Gastrocnemius medialis (tissue), 4 donors: Measurements from ENCODE around the gene SS18L1. TPM values are rescaled to one million over a fixed set of nuclear protein-coding genes. Genes with fewer than 3 reads are reported as not detected.

Experiments used
- ATAC-seq, 2 donors: fragments of 150-250 bp; one replicate each; pipeline ENCODE4 v1.9.1; 2016
- DNase-seq, 2 donors: peaks; one replicate each; pipeline ENCODE4 v3.0.0-alpha.2; 2019
- H3K27ac ChIP-seq, 4 donors: fragments of 200-600 bp; sonication (generic); 1 replicate in 1 of 4; 2 replicates in 3 of 4; pipeline ENCODE4 v1.5.1; 2016 to 2018; ENCODE audit warnings: mild to moderate bottlenecking in 2 of 4, moderate library complexity in 1 of 4
- H3K27me3 ChIP-seq, 3 donors: fragments of 200-600 bp; sonication (generic) in 2 of 3; 1 replicate in 1 of 3; 2 replicates in 2 of 3; pipeline versions ENCODE4 v1.5.1 to v1.6.0; 2016 to 2019; ENCODE audit warnings: mild to moderate bottlenecking in 1 of 3, moderate library complexity in 1 of 3
- H3K36me3 ChIP-seq, 2 donors: fragments of 200-600 bp; sonication (generic) in 1 of 2; one replicate each; pipeline ENCODE4 v1.5.1; 2017 to 2018
- H3K4me1 ChIP-seq, 2 donors: fragments of 200-600 bp; sonication (generic) in 1 of 2; one replicate each; pipeline ENCODE4 v1.5.1; 2016 to 2017; ENCODE audit warnings: mild to moderate bottlenecking in 2 of 2
- H3K4me3 ChIP-seq, 4 donors: fragments of 200-600 bp; sonication (generic) in 3 of 4; 1 replicate in 1 of 4; 2 replicates in 3 of 4; pipeline ENCODE4 v1.5.1; 2016 to 2019; ENCODE audit warnings: mild to moderate bottlenecking in 2 of 4
- H3K9me3 ChIP-seq, 3 donors: fragments of 200-600 bp; sonication (generic) in 2 of 3; 1 replicate in 1 of 3; 2 replicates in 2 of 3; pipeline ENCODE4 v1.5.1; 2016 to 2019
- POLR2A ChIP-seq, 2 donors: fragments of 450-650 bp; IDR thresholded peaks; one replicate each; pipeline ENCODE4 v1.6.1; 2017; ENCODE audit warnings: antibody characterized with exemption in 2 of 2, mild to moderate bottlenecking in 2 of 2, moderate library complexity in 2 of 2
- in situ Hi-C, 4 donors: fragments of 200-750 bp; cut with MboI; loops; one replicate each; pipeline versions ENCODE4 v1.15.0 to v1.8.0; 2017; ENCODE audit warnings: low sequenced_read_pairs in 4 of 4
- intact Hi-C: fragments of 100-400 bp; cut with DNase I; formaldehyde crosslinking; loops from one replicate; pipeline ENCODE4 v1.15.1; 2023; ENCODE audit warnings: low total_unique reads
- total RNA-seq, 4 donors: library from RNA; depleted of rRNA; stranded (reverse); fragments of >200 nt; gene quantifications; one replicate each; pipeline versions ENCODE4 v1.1.0 to v1.2.3, GENCODE V29; 2016
- TF ChIP-seq, protein P1 (sequence below), 5 experiments: fragments of 450-650 bp in 3 of 5; fragments of 200-600 bp in 2 of 5; sonication (generic) in 2 of 5; IDR thresholded peaks in 4 of 5; conservative IDR thresholded peaks in 1 of 5; 1 replicate in 4 of 5; 2 replicates in 1 of 5; pipeline ENCODE4 v1.5.1; 2016 to 2019; ENCODE audit warnings: antibody characterized with exemption in 5 of 5, mild to moderate bottlenecking in 3 of 5, moderate library complexity in 3 of 5

SS18L1 gene
- total RNA-seq, 4 donors from 2014 or later, result 11.5 to 31.8 (median 16.9) TPM

- intact Hi-C loops (loop anchor here (10.0 kb wide), 1 partner anchor 198 kb away; the partner anchor contains the start of gene RPS21), in situ Hi-C loops (loop anchor here in 1 of 4 donors (25.0 kb wide), 1 partner anchor 200 kb away; the partner anchor contains the start of gene RPS21)
- TF ChIP-seq, protein P1, sequence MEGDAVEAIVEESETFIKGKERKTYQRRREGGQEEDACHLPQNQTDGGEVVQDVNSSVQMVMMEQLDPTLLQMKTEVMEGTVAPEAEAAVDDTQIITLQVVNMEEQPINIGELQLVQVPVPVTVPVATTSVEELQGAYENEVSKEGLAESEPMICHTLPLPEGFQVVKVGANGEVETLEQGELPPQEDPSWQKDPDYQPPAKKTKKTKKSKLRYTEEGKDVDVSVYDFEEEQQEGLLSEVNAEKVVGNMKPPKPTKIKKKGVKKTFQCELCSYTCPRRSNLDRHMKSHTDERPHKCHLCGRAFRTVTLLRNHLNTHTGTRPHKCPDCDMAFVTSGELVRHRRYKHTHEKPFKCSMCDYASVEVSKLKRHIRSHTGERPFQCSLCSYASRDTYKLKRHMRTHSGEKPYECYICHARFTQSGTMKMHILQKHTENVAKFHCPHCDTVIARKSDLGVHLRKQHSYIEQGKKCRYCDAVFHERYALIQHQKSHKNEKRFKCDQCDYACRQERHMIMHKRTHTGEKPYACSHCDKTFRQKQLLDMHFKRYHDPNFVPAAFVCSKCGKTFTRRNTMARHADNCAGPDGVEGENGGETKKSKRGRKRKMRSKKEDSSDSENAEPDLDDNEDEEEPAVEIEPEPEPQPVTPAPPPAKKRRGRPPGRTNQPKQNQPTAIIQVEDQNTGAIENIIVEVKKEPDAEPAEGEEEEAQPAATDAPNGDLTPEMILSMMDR (IDR thresholded peaks at IDR 0.05 in 4 of 5, conservative IDR thresholded peaks at IDR 0.05 in 1 of 5), result no peak
- no peak for TF ChIP-seq POLR2A (IDR thresholded peaks at IDR 0.05)
- Histone ChIP-seq H3K27ac (peak overlapping the region in 1 of 4 donors; percentile 21), H3K4me1 (peaks cover 14 to 15% of the 10 kb centered on the region in 2 donors), H3K36me3 (peaks cover 0 to 20% of the 10 kb centered on the region in 2 donors), H3K27me3 (no peaks in the 10 kb centered on the region), H3K4me3 (no peak overlapping the region), H3K9me3 (no peaks in the 10 kb centered on the region)
- ATAC-seq (no peak), DNase-seq (no peak)
Measured at GRCh38 chr20:62186887-62187866, 43.6 kb downstream of the SS18L1 start.

- H3K27me3 ChIP-seq, result no peaks in the 10 kb centered on the region
- ATAC-seq (no peak), DNase-seq (no peak)
- H3K36me3 ChIP-seq, result peaks cover 3 to 41% of the 10 kb centered on the region in 2 donors
- H3K27ac ChIP-seq, result no peak overlapping the region
- H3K4me3 ChIP-seq, result no peak overlapping the region
- in situ Hi-C loops (loop anchor here in 1 of 4 donors (25.0 kb wide), 1 partner anchor 196 kb away; the partner anchor contains the start of gene RPS21), intact Hi-C loops (no loop called here)
- no peak for TF ChIP-seq POLR2A (IDR thresholded peaks at IDR 0.05)
- TF ChIP-seq, protein P1 (IDR thresholded peaks at IDR 0.05 in 4 of 5, conservative IDR thresholded peaks at IDR 0.05 in 1 of 5), result no peak
- peaks cover 0 to 3% of the 10 kb centered on the region in 2 donors for H3K4me1 ChIP-seq
- H3K9me3 ChIP-seq, result no peaks in the 10 kb centered on the region
Measured at GRCh38 chr20:62190639-62191411, 47.3 kb downstream of the SS18L1 start.

- Histone ChIP-seq H3K36me3 (peaks cover 3 to 49% of the 10 kb centered on the region in 2 donors), H3K9me3 (no peaks in the 10 kb centered on the region), H3K4me3 (no peak overlapping the region), H3K4me1 (peaks cover 0 to 3% of the 10 kb centered on the region in 2 donors), H3K27ac (no peak overlapping the region), H3K27me3 (no peaks in the 10 kb centered on the region)
- in situ Hi-C loops (loop anchor here in 1 of 4 donors (25.0 kb wide), 1 partner anchor 195 kb away; the partner anchor contains the start of gene RPS21), intact Hi-C loops (no loop called here)
- DNase-seq, result no peak
- no peak for TF ChIP-seq POLR2A (IDR thresholded peaks at IDR 0.05)
- TF ChIP-seq, protein P1 (IDR thresholded peaks at IDR 0.05 in 4 of 5, conservative IDR thresholded peaks at IDR 0.05 in 1 of 5), result no peak
- no peak for ATAC-seq
Measured at GRCh38 chr20:62191781-62192559, 48.4 kb downstream of the SS18L1 start.

GRCh38 chr20:62192635-62193034, 49.1 kb downstream of the SS18L1 start:
- ATAC-seq, result no peak
- in situ Hi-C loops, result loop anchor here in 1 of 4 donors (25.0 kb wide), 1 partner anchor 195 kb away; the partner anchor contains the start of gene RPS21
- TF ChIP-seq, protein P1 (IDR thresholded peaks at IDR 0.05 in 4 of 5, conservative IDR thresholded peaks at IDR 0.05 in 1 of 5), result no peak
- no peak for TF ChIP-seq POLR2A (IDR thresholded peaks at IDR 0.05)
- Histone ChIP-seq H3K9me3 (no peaks in the 10 kb centered on the region), H3K4me3 (no peak overlapping the region), H3K36me3 (peaks cover 3 to 53% of the 10 kb centered on the region in 2 donors), H3K27ac (no peak overlapping the region), H3K27me3 (no peaks in the 10 kb centered on the region), H3K4me1 (no peaks in the 10 kb centered on the region)
- intact Hi-C loops, result no loop called here
- DNase-seq, result no peak
